GM18526 (cell line): ENCODE data around the gene CELF4.

ENCODE experiments used
- POLR2A ChIP-seq: IDR thresholded peaks from 3 replicates; pipeline ENCODE4 v1.6.1; 2011; ENCODE audit not compliant: insufficient read length; ENCODE audit errors: extremely low read depth

CELF4 gene

DNA sequence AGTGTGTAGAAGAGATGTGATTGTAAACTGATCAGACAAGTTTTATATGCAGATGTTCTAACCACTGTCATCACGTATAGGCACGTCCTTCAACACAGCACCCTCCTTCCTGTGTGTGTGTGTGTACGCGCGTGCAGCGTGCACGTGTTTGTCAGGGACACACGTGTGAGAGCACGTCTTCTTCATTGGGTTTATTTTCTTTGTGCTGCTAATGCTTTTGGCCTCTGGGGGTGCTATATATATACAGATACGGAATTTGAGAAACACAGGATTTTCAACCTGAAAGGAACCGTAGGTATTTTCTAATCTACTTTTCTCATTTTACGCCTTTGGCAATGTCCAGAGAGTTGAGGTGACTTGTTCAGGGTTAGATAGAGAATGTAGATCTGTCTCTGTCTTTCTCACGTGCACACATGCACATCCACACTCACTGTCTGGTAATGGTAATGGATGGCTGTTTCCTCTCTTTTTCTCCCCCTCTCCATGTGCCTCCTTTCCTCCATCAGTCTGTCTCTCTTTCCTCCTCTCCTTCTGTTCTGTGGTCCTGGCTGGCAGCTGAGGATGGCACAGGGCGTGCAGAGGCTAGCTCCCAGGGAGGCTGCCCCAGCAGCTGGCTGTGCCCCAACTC lies 13.4 kb upstream of the CELF4 start:
- TF ChIP-seq POLR2A, result no peak

DNA sequence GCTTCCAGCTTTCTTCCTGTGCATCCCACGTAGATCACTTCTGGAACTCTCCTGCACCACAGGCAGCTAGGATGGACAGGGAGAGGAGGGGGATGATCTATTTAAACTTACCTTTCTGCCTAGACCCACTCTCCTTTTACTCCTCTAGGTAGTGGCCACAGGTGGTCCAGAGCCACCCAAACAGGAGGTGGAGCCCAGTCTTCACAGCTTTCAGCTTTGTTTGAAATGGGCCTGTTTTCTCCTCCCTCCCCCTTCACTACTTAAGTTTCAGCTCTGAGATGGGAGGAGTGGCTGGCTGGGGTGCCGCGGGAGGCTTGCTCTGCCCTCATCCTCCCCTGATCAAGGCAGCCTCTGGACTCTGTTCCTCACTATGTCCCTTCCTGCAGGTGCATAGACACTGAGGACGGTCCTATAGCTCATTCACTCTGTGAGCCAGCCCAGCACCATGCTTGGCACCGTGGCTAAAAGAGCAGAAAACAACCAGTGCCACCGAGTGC lies 12.6 kb upstream of the CELF4 start:
- TF ChIP-seq POLR2A, result no peak

DNA sequence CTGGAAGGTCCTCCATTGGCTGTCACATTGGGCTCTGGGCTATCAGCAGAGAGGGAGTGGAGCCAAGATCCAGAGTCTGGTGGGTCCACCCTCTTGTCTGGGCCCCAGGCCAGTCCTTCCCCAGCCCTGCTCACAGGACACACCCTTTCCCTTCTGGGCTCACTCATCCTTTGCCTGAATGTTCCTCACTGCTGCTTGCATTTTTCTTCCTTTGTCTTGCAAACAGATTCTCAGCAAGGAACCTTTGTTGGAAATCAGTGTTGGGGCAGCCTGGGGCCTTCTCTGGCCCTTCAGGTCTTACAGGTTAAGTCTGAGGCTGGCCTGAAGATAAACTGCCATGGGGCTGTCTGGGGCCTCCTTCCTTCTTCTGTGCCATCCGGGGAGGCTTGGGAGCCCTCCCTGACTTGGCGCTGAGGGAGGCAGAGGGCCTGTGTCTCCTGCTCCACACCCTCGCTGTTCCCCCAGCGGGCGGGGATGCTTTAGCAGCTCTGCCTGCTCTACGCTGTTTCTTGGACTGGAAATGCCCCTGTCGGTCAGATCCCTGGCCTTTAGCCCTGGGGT lies 11.5 kb upstream of the CELF4 start:
- no peak for TF ChIP-seq POLR2A

DNA sequence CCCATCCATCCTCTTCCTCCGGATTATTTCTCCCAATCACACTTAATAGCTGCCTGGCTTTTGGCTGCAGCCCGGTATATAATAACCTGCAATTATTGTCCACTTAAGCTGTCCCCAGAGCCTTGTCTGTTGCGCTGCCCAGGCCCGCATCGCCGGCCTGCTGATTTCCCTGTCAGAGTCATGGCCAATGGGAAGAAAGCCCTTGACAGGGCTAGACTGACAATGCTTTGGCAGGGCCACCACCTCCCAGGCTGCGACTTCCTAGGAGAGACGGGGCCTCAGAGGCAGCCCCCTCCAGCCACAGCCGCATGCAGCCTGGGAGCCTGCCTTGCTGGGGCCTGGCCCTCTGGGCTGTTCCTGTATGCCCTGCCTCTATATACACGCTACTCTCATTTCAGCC lies 10.0 kb upstream of the CELF4 start:
- TF ChIP-seq POLR2A, result no peak

DNA sequence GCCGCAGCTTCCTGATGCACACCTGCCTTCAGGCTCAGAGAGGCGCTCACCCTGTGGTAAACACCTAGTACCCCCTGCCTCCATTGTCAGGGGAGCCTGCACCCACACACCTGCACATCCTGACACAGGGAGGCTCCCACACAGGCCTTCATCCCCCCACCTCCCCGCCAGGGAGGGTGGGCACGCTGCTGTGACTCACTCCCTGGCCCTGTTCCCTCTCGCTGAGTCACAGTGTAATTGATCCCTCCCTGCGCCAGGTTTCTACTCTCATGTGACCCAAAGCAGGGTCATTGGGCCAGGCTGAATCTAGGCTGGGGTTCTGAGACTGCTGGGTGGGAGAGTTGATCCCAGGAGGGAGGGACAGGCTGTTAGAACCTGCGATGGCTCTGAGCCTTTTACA lies 8.5 kb upstream of the CELF4 start:
- TF ChIP-seq POLR2A, result no peak

DNA sequence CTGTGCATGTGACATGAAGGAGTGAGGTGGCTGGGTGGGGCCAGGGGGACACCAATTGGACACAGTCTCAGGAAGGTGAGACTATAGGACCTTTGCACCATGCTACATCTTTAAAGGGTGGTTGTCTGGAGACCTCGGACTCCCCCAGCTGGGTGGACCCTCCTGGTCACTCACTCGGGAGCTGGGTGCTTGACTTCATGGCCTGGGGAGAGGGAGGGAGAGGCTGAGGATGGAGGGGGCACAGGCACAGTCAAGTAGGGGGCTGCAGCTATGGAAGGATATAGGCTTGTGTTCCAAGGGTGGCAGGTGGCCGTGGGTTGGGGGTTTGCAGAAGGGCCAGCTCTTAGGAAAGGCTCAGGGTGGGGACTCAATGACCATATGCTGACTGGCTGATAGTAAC lies 7.1 kb upstream of the CELF4 start:
- TF ChIP-seq POLR2A, result no peak

DNA sequence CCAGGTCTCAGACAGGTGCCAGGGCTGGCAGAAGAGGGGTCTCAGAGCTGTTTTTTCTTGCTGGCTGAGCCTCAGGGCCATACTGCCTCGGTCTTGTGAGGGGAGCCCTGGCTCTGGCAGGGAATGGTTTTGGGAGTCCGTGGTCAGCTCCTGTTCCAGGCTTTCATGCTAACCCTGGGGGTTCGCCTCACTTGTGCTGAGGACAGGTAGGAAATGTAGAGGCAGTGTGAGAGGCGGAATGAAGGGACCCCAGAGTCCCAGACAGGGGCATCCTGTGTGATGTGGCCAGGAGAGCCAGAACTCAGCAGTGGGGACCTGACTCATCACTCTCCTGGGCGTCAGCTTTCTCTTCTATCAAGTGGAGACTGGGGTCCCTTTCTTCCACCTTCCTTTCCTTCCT lies 5.7 kb upstream of the CELF4 start:
- TF ChIP-seq POLR2A, result no peak

DNA sequence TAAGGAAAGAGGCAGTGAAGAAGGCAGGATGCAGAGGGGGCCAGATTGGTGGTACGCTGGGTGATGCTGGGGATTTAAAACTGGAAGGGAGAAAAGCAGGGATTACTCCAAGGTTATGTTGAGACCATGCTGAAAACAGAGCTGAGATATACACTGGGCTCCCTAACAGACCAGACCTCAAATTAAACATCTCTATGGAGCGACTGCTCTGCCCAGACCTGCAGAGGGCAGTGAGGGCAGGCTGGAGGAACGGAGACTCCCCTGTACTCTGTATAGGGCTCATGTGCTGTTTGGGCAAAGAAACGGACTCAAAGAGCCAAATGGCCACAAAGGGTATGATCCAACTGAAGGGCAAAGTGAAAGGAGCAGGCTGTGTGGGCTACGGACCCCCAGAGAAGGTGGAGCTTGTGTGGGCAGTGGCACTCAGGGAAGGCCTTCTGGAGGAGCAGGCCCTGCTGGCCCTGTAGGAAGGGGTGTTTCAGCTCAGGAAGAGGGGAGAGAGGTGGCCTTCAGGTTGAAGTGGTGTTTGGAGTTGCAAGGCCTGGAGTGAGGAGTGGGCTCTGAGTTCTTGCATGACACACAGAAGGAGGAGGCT lies 4.8 kb upstream of the CELF4 start:
- TF ChIP-seq POLR2A, result no peak

DNA sequence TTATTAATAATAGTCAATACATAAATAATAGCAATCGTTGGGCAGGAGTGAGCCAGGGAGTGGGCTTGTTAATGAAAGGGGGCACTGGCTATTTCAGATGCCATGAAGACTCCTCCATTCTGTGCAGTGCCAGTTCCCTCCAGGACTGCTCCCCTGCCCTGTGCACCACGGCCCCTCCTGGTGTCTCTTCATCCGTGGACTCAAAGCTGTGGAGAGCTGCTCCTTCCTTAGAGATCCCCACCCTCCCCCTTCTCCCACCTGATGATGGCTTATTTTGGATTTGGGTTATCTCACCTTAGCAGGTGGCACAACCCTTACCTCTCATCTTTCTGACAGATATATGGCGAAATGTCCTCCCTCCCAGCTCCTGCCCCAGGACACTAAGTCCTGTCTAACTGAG lies 3.1 kb upstream of the CELF4 start:
- TF ChIP-seq POLR2A, result no peak

DNA sequence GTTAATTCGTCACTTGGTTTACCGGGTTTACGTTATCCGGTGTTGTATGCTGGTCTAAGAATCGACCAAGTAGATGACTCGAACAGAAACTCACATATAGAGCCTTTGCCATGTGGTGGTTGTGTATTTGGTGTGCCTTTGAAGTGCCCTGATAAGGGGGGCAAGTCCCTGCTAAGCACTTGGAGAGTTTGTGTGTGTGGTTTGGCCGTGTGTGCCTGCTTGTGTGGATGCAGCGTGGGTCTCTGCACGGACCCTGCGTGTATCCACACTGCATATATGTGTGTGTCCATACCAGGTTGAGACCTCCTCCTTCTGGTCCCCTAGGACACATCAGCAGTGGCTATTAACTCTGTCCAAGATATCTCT lies 2.4 kb upstream of the CELF4 start:
- no peak for TF ChIP-seq POLR2A

DNA sequence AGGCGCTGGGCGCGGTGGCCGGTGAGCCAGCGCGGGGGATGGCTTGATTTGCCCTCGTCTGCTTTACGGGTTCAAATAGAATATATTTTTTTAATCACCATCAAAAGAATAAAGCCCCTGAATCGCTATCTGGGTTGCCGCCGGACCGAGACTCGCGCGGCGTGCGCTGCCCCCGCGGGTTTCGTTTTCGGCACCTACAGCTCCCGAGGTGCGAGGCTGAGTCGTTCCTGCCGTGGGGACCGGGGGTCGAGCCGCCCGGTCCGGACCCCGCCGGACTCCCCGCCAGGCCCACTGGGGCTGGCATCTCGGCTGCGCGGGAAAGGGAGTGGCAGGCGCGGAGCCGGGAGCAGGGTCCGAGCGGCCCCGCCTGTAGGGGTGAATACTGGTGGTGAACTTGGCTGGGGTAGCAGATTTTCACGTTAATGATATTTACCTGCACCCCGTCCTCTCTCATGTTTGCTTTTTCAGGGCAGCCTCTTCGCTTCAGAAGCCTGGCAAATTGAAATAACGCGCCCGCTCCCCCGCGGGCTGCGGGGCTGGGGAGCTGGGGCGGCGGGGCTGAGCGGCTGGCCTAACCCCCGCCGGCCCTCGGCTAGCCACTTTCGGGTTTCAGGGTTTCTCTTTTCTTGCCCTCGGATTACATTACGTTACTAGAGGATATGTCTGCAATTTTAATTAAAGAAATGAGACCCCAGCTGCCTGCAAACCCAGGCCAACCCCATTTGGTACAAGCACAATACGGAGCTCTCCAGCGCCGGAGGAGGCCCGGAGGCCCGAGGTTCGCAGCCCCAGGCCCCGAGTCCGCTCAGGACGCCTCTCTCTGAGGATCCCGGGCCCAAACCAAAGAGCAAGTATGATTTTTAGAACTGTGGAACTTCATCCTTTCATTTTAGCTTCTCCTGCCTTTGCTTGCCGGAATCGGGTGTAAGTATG lies 1.7 kb upstream of the CELF4 start:
- TF ChIP-seq POLR2A, result no peak

DNA sequence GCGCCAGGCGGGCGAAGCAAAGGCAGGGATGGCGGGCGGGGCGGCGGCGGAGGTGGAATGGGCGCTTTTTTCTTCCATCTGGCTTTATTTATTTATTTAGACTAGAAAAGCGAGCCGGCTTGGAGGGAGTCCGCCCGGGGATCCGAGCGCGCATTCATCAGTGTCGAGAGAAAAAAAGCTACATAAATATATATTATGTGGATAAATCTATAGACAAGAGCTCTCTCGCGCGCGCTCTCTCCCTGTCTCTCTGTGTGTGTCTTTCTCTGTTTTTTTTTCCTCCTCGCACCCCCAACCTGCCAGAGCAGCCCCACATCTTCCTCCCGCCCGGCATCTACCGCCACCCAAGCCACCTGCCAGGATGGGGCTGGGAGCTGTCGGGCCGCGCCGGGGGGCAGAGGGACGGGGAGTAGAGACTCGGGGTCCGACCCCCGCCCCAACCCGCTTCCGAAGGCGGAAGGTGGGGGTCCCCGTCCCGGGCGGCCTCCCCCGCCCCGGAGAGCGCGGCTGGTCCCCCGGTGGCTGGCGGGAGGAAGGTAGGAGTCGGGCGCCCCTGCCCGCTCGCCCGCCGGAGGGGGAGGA lies 972 bp upstream of the CELF4 start:
- TF ChIP-seq POLR2A, result no peak

DNA sequence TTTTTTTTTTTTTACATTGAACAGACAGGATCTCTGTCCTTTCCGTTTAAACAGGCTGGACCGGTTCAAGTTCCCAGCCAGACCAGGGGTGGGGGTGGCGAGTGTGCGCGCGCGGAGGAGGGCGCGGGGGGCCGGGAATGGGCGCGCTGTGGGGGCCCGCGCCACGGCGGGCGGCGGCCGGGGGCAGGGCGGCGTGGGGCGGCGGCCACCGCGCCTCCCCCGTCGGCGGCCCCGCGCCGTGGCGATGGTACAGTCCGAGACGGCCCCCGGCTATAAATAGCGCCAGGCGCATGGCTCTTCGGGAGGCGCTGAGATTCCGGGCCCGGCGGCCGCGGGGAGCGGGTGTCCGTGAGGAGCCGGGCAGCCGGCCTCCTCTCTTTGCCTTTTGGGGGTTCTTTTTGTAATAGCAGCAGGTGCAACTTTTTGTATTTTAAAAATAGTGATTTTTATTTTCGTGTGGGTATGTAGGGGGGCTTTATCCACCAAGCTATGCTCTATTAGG lies 430 bp upstream of the CELF4 start:
- TF ChIP-seq POLR2A, result no peak

DNA sequence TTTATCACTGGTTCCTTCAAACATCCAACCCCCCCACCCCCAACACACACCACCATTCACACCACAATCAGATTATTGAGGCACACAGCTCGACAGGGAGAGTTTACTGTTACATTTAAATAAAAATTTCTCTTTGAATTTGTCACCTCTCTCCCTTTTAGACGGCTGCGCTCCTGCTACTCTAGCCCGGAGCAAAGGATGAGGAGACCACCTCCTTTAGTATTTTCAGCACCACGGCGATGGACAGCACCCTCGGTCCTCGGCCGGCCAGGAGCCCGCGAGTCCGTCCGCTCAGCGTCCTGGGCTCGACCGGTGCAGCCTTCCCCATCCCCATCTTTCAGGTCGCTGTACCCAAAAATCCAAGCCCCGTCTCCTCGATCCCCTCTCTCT lies 892 bp downstream of the CELF4 start:
- TF ChIP-seq POLR2A, result no peak

DNA sequence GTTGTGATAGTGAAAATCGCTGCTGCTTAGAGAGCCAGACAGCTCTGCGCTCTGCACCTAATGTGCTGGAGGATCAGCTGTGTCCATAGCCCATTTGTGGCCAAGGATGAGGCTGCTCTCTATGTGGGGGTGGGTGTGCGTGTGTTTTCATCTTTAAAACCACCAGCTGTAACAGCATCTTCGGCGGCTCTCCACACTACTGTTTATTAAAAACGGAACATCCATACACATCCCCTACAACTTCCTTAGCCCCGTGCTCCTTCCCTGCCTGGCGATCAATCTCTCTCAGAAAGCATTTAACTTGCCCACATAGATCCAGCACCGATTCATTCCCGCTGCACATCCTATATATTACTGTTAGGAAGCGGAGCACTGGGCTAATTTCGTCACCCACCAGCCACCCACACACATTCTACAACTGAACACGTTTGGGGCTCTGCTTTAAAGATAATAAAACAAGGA lies 1.6 kb downstream of the CELF4 start:
- TF ChIP-seq POLR2A, result no peak
